ENCODE results near the gene SLFN5.
"Not testable (repeated sequence)": the region's sequence is repeated elsewhere in the genome, so short reads cannot be mapped to it uniquely, and the experiment has no call there.

Gene SLFN5

DNA sequence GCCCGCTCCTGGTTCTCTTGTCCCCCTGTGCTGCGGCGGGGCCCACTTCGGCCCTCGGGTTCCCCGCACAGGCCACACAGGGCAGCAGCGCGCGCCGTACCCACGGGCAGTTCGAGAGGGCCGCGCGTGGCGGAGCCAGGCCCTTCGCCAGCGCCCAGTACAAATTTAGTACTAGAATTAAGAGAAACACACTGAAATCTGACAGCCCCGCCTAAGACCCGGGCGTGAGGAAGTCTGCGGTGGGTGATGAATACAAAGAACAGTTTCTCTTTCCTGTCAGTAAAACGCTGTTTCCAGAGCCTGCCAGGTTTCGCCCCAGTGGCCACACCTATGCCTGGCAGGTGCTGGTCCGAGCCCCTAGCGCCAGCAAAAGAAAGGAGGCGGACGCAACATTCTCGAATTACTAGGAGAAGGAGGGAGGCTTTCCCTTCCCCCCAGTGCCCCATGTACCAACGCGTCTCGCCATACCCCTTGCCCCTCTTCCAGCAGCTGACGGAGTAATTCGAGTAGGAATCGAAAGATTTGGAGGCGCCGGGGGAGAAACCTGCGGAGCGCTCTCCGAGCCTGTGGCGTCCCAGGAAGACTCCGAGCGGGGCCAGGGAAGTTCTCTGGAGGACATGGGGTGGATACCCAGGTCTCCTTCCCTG is 591 bp upstream of the SLFN5 start:
- ATAC-seq = peak; percentile 50
- peak; percentile 84 for DNase-seq

DNA sequence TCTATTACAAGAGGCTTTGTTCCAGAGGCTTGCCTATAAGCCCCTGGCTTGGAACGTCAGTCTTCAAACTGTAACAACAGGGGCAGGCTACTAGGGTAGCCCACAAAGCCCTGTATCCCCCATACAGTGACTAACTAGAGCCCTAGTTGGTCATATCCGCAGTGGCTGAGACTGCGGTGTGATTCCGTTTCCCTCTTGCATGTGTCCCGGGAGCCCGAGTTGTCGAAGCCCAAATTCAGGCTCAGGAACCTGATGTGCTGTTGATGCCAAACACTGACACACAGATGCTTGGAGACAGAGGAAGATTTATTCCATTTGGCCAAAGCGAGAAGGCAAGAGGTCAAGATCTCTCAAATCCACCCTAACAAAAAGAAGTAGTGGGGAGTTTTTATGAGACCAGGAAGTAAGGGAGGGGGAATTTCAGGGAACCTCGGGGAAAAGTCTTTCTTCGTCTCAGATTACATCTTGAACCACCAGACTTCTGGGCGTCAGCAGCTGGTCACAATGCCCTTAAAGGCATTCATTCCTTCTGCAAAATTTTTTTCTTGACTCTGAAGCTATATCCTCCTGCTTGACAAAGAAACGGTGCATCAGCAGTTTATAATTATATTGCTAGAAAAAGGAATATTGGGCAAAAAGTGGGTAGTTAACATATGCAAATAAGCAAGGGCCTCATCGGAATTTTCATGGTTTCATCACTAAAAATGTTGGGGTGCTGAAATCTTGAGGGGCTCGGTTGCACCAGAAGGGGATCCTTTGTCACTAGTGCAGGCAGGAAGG is 879 bp downstream of the SLFN5 start:
- DNase-seq (peak; percentile 68), ATAC-seq (peak; percentile 48)

DNA sequence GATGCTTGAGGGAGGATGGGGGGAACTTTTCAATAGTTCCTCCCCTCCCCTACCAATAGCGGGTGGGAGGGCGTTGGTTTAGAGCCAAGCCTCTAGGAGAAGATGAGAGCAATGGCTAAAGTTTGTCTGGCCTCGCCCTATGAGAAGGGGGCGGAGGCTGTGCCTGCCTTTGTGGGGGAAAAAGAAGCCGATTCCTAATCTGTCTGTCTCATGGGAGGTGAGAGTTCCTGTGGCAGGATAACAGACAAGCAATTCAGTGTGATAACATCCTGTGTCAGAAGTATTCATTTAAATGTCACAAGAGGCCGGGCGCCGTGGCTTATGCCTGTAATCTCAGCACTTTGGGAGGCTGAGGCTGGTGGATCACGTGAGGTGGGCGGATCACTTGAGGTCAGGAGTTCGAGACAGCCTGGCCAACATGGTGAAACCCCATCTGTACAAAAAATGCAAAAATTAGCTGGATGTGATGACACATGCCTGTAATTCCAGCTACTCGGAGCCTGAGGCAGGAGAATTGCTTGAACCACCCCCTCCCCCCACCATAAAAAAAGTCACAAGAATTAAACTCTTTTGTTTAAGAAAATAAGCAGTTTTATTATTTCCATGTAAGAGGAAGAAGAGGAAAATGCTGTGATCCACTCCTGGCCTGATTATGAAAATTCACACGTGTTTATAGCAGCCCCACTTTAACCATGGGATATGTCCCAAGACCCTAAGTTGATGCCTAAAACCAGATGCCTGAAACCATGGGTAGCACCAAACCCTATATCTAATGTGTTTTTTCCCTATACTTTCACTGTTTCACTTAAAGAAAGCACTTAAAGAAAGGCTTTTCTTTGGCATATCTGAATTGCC is 1.7 kb downstream of the SLFN5 start:
- DNase-seq (peak; percentile 91), ATAC-seq (peak; percentile 72)

DNA sequence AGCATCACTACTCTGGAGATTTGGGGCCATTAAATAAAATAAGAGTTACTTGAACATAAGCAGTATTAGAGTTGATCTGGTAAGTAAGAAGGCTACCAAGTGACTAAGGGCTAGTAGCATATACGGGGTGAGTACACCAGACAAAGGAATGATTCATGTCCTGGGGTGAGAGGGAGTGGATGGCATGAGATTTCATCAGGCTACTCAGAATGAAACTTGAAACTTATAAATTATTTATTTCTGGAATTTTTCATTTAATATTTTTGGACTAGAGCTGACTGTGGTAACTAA is 2.3 kb downstream of the SLFN5 start:
- ATAC-seq (peak; percentile 41), DNase-seq (no peak)

DNA sequence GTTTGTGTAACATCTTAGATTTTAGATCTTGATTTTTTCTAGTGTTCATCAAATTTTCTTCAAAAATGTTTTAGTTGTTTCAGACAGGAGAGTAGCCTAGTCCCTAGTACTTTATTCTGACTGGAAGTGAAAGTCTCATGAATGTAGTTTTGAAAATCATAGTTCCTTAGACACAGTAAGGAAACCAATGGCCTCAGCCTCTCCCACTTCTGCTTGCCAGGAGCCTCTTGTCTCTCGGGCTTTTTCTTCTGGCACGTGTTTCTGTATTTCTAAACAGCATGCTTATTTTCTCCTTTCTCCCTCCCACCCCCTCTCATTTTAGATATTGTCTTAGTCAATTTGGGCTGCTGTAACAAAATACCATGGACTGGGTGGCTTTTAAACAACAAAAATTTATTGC is 9.8 kb downstream of the SLFN5 start:
- ATAC-seq (no peak), DNase-seq (no peak)

DNA sequence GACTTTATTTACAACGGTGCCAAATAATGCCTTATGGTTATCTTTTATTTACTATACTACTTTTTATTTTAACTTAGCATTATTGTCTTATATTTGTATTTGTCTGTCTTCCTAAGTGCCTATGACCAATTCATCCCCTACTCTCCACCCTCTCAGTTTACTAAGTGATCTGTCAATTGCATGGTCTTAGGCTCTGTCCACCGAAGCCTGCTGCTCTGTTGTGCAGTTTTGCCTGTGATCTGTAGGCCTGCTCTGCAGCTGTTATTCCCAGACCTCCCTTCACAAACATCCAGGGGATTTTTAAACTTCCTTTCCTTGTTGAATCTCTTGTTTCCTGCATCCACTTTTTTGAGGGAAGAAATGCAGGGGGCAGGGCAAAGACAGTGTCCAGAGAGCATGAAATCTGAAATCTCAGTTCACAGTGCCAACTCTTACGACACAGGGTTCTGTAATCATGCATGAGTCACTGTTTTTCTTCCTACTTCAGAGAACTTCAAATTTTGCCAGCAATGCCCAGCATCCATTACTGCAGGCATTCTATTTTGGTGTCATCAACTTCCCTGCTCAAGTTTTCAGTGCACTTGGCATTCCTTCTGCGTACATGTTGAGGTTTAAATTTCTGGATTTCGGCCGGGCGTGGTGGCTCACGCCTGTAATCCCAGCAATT is 11.4 kb downstream of the SLFN5 start:
- no peak for ATAC-seq
- no peak for DNase-seq

DNA sequence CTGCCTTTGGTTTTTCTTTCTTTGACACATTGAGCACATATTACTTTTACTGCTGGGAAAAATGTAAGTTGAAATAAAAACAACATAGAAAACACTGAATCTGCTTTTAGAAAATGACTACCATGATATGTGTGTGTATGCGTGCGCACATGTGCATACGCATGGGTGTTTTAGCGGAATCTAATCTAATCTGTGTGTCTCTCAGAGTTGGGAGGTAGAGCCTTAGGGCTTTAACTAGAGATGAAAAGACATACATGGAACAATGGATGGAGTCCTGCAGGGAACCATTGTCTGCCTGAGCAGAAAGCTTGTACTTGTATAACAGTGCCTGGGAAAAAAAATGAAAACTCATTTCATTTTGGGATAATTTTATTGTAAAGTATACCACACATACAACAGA is 12.4 kb downstream of the SLFN5 start:
- ATAC-seq (no peak), DNase-seq (no peak)

DNA sequence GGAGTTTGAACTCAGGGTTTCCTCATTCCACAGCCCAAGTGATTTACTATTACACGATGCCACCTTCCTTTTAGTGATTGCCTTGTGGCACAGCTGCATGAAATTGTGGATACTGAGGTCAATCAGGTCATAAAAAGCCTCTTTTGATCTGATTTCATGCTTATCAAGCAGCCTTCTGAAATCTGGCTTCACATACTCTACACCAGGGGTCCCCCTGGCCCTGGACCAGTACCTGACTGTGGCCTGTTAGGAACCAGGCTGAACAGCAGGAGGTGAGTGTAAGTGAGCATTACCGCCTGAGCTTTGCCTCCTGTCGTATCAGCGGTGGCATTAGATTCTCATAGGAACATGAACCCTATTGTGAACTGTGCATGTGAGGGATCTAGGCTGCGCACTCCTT is 13.8 kb downstream of the SLFN5 start:
- no peak for DNase-seq
- ATAC-seq = no peak

DNA sequence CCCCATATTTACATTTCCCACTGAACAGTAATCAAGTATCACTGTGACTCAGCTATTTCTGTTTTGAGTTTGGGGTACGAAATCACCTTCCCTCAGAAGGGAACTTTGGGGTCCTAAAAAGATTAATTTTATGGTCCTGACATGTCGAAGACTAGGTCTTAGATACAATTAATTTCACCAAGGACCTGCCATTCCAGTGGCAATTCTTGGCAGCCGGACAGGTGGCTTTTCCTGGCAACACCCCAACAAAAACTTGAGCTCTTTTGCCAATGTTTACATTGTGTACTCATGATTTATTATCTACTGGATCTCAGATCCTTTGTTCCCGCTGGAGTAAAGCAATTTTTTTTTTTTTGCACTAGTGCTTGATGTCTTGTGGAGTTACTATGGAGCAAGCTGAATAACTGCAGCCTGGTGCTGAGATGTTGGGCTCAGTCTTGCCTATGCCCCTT is 14.4 kb downstream of the SLFN5 start:
- ATAC-seq (no peak), DNase-seq (no peak)

DNA sequence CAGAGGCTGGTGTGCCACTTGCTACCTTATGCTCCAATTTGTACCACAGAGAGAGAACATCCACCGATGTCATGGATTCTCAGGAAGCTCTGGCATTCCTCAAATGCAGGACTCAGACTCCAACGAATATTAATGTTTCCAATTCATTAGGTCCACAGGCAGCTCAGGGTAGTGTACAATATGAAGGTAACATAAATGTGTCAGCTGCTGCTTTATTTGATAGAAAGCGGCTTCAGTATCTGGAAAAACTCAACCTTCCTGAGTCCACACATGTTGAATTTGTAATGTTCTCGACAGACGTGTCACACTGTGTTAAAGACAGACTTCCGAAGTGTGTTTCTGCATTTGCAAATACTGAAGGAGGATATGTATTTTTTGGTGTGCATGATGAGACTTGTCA is 16.1 kb downstream of the SLFN5 start:
- no peak for ATAC-seq
- no peak for DNase-seq

DNA sequence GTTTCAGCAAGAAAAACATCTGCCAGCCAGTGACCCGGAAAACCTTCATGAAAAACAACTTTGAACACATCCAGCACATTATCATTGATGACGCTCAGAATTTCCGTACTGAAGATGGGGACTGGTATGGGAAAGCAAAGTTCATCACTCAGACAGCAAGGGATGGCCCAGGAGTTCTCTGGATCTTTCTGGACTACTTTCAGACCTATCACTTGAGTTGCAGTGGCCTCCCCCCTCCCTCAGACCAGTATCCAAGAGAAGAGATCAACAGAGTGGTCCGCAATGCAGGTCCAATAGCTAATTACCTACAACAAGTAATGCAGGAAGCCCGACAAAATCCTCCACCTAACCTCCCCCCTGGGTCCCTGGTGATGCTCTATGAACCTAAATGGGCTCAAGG is 22.2 kb downstream of the SLFN5 start:
- ATAC-seq (no peak), DNase-seq (no peak)

DNA sequence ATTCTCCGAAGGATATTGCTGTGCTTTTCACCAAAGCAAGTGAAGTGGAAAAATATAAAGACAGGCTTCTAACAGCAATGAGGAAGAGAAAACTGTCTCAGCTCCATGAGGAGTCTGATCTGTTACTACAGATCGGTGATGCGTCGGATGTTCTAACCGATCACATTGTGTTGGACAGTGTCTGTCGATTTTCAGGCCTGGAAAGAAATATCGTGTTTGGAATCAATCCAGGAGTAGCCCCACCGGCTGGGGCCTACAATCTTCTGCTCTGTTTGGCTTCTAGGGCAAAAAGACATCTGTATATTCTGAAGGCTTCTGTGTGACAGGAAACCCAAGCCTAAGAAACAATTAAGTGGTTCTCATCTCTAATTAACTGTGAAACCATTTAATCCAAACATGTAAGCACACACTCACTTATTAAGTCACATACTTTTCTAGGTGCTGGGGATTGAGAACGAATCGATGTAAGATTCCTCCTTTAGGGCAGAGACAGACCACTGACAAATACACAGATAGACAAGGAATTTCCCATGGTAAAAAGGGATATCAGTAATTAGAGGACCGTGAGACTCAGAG is 22.8 kb downstream of the SLFN5 start:
- DNase-seq = no peak
- no peak for ATAC-seq

DNA sequence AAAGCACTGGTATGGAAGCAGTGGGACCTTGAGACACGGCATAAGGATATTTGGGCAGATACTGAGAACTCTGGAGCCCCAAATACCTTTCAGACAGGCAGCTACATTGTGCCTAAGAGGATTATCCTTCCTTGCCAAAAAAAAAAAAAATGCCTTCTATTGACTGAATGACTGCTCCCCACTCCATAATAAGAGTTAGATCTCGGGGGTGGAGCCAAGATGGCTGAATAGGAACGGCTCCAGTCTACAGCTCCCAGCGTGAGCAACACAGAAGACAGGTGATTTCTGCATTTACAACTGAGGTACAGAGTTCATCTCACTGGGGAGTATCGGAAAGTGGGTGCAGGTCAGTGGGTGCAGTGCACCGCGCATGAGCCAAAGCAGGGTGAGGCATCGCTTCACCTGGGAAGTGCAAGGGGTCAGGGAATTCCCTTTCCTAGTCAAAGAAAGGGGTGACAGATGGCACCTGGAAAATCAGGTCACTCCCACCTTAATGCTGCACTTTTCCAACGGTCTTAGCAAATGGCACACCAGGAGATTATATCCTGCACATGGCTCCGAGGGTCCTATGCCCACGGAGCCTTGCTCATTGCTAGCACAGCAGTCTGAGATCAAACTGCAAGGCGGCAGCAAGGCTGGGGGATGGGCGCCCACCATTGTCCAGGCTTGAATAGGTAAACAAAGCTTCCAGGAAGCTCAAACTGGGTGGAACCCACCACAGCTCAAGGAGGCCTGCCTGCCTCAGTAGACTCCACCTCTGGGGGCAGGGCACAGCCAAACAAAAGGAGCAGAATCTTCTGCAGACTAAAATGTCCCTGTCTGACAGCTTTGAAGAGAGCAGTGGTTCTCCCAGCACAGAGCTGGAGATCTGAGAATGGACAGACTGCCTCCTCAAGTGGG is 31.5 kb downstream of the SLFN5 start:
- not testable (repeated sequence) for DNase-seq, ATAC-seq

DNA sequence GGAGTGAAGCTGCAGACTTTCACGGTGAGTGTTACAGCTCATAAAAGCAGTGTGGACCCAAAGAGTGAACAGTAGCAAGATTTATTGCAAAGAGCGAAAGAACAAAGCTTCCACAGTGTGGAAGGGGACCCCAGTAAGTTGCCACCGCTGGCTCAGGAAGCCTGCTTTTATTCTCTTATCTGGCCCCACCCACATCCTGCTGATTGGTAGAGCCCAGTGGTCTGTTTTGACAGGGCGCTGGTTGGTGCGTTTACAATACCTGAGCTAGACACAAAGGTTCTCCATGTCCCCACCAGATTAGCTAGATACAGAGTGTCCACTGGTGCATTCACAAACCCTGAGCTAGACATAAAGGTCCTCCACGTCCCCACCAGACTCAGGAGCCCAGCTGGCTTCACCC is 35.6 kb downstream of the SLFN5 start:
- DNase-seq, ATAC-seq: not testable (repeated sequence)

DNA sequence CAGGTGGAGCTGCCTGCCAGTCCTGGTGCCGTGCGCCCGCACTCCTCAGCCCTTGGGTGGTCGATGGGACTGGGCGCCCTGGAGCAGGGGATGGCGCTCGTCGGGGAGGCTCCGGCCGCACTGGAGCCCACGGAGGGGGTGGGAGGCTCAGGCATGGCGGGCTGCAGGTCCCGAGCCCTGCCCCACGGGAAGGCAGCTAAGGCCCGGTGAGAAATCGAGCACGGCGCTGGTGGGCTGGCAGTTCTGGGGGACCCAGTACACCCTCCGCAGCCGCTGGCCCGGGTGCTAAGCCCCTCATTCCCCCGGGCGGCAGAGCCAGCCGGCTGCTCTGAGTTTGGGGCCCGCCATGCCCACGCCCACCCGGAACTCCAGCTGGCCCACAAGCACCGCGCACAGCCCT is 36.0 kb downstream of the SLFN5 start:
- not testable (repeated sequence) for DNase-seq, ATAC-seq

DNA sequence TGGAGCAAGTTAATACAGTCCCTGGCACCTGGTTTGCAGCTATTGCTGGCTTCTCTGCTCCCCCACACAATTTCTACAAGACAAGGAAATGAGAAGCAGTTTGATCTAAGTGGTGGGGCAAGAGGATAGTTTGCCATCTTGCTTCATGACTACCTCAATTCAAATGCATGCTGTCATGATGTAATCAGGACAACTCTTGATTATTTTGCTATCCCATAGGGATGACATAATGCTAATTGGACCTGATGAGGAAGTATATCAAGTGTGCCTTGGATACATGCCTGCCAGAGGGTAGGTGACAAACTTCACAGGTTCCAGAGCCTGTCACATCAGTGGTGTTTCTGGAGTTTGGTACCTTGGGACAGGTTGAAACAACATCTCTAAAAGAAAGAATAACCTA is 40.9 kb downstream of the SLFN5 start:
- ATAC-seq (no peak), DNase-seq (no peak)

DNA sequence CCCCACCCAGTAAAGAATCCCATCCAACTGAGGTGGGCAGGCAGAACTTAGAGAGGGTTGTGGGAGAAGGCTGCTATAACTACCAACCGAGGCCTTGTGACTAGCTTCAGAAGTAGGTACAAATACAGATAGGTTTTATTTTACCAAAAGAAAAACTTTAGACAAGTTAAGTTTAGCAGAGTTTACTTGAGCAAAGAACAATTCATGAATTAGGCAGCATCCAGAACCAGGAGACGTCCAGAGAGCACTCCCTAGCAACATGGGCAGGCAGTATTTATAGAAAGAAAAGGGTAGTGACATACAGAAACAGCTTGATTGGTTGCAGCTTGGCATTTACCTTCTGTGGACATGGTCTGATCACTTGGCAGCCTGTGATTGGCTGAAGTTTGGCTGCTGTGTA is 42.1 kb downstream of the SLFN5 start:
- no peak for ATAC-seq
- DNase-seq = no peak

DNA sequence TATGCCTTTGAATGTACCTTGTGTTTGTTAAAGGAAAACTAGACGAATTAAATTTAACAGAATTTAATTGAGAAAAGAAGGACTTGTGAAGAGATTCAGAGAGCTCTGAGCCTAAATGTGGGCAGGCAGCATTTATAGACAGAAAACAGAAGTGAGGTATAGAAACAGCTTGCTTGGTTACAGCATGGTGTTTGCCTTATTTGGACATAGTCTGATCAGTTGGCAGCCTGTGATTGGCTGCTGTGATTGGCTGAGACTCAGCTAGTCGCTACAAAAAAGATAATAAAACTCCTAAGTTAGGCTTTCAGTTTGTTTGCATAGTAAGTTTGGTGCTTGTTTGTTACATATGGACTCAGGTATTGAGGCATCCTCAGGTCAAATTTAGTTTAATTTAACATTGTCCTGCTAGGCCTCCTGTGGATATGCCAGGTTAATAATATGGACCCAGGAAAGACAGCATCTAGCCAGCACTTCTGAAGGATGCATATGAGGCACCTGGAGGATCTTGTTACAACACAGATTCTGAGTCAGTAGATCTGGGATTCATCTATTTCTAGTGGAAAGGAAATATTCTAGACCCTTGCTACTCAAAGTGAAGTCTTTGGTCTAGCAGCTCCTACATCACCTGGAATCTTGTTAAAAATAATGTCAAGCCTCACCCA is 43.4 kb downstream of the SLFN5 start:
- no peak for DNase-seq
- ATAC-seq = peak; percentile 85

DNA sequence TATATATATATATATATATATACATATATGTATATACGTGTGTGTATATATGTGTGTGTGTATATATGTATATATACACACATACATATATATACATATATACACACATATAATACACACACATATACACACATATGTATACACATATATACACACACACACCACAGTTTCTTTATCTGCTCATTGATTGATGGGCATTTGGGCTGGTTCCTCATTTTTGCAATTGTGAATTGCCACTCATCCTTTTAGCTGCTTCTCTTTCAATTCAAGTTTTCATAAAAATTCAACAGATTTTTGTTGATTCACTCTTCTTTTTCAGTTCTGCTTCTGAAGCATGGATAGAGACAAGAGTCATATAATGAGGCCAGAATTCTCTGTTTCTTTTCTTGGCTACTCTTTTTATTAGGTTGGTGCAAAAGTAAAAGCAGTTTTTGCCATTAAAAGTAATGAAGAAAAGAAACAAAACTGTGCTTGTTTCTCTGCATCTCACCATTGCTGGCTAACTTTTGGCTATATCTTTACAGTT is 44.5 kb downstream of the SLFN5 start:
- ATAC-seq = no peak
- DNase-seq = no peak

DNA sequence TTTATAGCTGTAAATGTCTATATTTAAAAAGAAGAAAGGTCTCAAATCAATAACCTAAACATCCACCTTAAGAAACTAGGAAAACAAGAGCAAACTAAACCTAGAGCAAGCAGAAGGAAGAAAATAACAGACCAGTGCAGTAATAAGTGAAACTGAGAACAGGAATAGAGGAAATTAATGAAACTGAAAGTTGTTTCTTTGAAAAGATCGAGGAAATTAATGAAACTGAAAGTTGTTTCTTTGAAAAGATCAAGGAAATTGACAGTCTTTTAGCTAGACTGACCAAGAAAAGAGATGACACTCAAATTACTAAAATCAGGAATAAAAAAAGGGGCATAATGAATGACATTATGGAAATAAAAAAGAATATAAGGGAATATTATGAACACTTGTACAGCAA is 46.4 kb downstream of the SLFN5 start:
- ATAC-seq (no peak), DNase-seq (no peak)
